SK-N-SH treated with all-trans-retinoic acid at 6 μM for 48 hours (cell line): ENCODE measurements around the gene SDR39U1.

ENCODE experiments used
- ARNTL ChIP-seq: fragments of 450-650 bp; formaldehyde crosslinking; IDR thresholded peaks from 2 replicates; pipeline ENCODE4 v1.5.0; 2020; ENCODE audit warnings: low read depth, mild to moderate bottlenecking, moderate library complexity, borderline replicate concordance
- CSDC2 ChIP-seq: fragments of 250-450 bp; sonication (Bioruptor Pico); IDR thresholded peaks from 2 replicates; pipeline ENCODE4 v1.5.0; 2020; ENCODE audit warnings: mild to moderate bottlenecking, moderate library complexity
- ESRRG ChIP-seq: fragments of 250-450 bp; sonication (Bioruptor Pico); IDR thresholded peaks from 2 replicates; pipeline ENCODE4 v1.6.1; 2021; ENCODE audit warnings: mild to moderate bottlenecking
- OSR1 ChIP-seq: fragments of 250-450 bp; sonication (Bioruptor Pico); IDR thresholded peaks from 2 replicates; pipeline ENCODE4 v1.8.0; 2022; ENCODE audit warnings: moderate library complexity, mild to moderate bottlenecking, inconsistent platforms
- RARB ChIP-seq: fragments of 250-450 bp; sonication (Bioruptor Pico); IDR thresholded peaks from 2 replicates; pipeline ENCODE4 v1.8.0; 2021; ENCODE audit warnings: mild to moderate bottlenecking, moderate library complexity
- SNAI2 ChIP-seq: fragments of 250-450 bp; sonication (Bioruptor Pico); IDR thresholded peaks from 2 replicates; pipeline ENCODE4 v1.5.0; 2020; ENCODE audit warnings: mild to moderate bottlenecking, moderate library complexity
- ZFP3 ChIP-seq: fragments of 250-450 bp; sonication (Bioruptor Pico); IDR thresholded peaks from 2 replicates; pipeline ENCODE4 v1.5.0; 2020; ENCODE audit warnings: mild to moderate bottlenecking, moderate library complexity
- ZFP30 ChIP-seq: fragments of 450-650 bp; formaldehyde crosslinking; IDR thresholded peaks from 2 replicates; pipeline ENCODE4 v1.5.0; 2022; ENCODE audit warnings: mild to moderate bottlenecking, moderate library complexity
- TF ChIP-seq, protein P1 (sequence below): fragments of 250-450 bp; sonication (Bioruptor Pico); IDR thresholded peaks from 2 replicates; pipeline ENCODE4 v1.5.1; 2020; ENCODE audit warnings: low read depth, mild to moderate bottlenecking, moderate library complexity
- TF ChIP-seq, protein P2 (sequence below): fragments of 250-450 bp; sonication (Bioruptor Pico); IDR thresholded peaks from 2 replicates; pipeline ENCODE4 v1.8.0; 2020; ENCODE audit warnings: mild to moderate bottlenecking, moderate library complexity, borderline replicate concordance
- TF ChIP-seq, protein P3 (sequence below): fragments of 250-450 bp; sonication (Bioruptor Pico); IDR thresholded peaks from 2 replicates; pipeline ENCODE4 v1.5.1; 2021; ENCODE audit warnings: mild to moderate bottlenecking, moderate library complexity

DNA sequence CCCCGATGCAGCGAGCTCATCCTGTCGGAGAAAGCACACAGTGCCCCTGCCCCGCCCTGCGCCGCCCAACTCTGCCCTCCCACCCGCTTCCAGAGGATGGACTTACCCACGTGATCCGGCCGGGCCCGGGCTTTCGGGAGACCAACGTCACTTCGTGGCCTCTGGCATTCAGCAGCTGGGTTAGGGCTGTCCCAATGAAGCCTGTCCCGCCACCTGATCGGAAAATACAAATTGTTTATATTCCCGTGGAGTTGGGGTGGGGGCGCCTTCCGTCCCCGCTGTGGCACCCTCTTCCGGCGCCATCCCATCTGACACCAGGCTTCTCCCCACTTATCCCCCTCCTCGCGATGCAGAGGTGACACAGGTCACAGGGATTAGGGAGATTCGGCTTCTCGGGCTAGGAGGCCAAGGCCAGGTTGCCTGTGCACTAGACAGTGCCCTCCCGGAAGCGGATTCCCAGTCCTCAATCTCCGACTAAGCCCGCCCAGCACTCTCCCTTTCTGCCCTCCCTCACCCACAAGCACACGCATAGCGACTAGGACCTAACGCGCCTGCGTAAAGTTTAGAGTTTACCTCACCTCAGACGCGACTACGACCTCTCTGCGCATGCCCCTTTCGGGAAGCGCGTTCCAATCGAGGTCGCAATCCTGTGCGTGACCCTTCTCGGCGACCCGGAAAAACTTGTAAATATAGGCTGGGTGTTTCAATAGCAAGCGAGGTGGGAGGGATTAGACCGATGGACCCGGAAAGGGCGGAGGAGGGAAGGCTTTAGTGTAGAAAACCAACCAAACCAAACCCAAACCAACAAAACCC lies at the start of gene SDR39U1:
- TF ChIP-seq ZFP30 (CRISPR knock-in tag) (no peak), ZFP3 (CRISPR knock-in tag) (peak; percentile 94), SNAI2 (no peak), RARB (no peak), OSR1 (no peak), ARNTL (CRISPR knock-in tag) (no peak), CSDC2 (no peak), ESRRG (CRISPR knock-in tag) (no peak)
- TF ChIP-seq, protein P1, sequence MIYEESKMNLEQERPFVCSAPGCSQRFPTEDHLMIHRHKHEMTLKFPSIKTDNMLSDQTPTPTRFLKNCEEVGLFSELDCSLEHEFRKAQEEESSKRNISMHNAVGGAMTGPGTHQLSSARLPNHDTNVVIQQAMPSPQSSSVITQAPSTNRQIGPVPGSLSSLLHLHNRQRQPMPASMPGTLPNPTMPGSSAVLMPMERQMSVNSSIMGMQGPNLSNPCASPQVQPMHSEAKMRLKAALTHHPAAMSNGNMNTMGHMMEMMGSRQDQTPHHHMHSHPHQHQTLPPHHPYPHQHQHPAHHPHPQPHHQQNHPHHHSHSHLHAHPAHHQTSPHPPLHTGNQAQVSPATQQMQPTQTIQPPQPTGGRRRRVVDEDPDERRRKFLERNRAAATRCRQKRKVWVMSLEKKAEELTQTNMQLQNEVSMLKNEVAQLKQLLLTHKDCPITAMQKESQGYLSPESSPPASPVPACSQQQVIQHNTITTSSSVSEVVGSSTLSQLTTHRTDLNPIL (CRISPR knock-in tag): no peak
- TF ChIP-seq, protein P2, sequence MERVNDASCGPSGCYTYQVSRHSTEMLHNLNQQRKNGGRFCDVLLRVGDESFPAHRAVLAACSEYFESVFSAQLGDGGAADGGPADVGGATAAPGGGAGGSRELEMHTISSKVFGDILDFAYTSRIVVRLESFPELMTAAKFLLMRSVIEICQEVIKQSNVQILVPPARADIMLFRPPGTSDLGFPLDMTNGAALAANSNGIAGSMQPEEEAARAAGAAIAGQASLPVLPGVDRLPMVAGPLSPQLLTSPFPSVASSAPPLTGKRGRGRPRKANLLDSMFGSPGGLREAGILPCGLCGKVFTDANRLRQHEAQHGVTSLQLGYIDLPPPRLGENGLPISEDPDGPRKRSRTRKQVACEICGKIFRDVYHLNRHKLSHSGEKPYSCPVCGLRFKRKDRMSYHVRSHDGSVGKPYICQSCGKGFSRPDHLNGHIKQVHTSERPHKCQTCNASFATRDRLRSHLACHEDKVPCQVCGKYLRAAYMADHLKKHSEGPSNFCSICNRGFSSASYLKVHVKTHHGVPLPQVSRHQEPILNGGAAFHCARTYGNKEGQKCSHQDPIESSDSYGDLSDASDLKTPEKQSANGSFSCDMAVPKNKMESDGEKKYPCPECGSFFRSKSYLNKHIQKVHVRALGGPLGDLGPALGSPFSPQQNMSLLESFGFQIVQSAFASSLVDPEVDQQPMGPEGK (CRISPR knock-in tag): no peak
- TF ChIP-seq, protein P3, sequence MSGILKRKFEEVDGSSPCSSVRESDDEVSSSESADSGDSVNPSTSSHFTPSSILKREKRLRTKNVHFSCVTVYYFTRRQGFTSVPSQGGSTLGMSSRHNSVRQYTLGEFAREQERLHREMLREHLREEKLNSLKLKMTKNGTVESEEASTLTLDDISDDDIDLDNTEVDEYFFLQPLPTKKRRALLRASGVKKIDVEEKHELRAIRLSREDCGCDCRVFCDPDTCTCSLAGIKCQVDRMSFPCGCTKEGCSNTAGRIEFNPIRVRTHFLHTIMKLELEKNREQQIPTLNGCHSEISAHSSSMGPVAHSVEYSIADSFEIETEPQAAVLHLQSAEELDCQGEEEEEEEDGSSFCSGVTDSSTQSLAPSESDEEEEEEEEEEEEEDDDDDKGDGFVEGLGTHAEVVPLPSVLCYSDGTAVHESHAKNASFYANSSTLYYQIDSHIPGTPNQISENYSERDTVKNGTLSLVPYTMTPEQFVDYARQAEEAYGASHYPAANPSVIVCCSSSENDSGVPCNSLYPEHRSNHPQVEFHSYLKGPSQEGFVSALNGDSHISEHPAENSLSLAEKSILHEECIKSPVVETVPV (CRISPR knock-in tag): no peak
